Measurements from ENCODE around the gene USP38.

DNA sequence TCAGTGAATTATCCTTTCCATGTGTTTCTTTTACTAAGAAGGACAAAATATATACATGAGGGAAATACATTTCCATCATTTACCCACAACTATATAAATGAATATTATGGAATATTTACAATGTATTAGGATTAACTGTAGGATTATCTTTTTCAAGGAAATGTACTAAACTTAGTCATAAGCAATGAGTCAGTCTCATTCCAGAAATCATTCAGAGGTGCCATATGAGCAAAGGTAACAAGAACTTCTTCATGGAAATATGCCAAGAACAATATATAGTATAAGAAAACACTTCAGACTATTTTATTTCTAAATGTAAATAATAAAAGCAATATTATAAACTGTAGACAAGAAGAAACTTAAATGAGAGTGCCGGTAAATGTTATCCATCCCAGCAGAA lies 67.1 kb downstream of the USP38 start:
- TF ChIP-seq, protein P1, sequence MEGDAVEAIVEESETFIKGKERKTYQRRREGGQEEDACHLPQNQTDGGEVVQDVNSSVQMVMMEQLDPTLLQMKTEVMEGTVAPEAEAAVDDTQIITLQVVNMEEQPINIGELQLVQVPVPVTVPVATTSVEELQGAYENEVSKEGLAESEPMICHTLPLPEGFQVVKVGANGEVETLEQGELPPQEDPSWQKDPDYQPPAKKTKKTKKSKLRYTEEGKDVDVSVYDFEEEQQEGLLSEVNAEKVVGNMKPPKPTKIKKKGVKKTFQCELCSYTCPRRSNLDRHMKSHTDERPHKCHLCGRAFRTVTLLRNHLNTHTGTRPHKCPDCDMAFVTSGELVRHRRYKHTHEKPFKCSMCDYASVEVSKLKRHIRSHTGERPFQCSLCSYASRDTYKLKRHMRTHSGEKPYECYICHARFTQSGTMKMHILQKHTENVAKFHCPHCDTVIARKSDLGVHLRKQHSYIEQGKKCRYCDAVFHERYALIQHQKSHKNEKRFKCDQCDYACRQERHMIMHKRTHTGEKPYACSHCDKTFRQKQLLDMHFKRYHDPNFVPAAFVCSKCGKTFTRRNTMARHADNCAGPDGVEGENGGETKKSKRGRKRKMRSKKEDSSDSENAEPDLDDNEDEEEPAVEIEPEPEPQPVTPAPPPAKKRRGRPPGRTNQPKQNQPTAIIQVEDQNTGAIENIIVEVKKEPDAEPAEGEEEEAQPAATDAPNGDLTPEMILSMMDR (IDR thresholded peaks at IDR 0.05; ENCODE audit: insufficient read depth, low read depth, low read length), result no peak
- TF ChIP-seq EZH2 (IDR thresholded peaks at IDR 0.05; ENCODE audit: insufficient read depth, low read length), result no peak
